Mesangial cell (primary cell): ENCODE results near the gene C3orf85. TPM values are rescaled to one million over a fixed set of nuclear protein-coding genes. Genes with fewer than 3 reads are reported as not detected.

Experiments used
- total RNA-seq: library from RNA; depleted of rRNA; stranded (reverse); fragments of >200 nt; gene quantifications from 2 replicates; pipeline ENCODE4 v1.2.3, GENCODE V29; 2015

C3orf85 gene
- total RNA-seq: not detected in 2 replicates

GRCh38 chr3:109136523-109136922 is at the start of gene C3orf85:
TSS of gene C3orf85 (plus strand) at chr3:109136719. CDS start at chr3:109136848, 129 bp downstream.

GRCh38 chr3:109117939-109118338 is 18.6 kb upstream of the C3orf85 start, which contains the start of gene MORC1:
TSS of gene MORC1 (minus strand) at chr3:109118134. CDS start at chr3:109118059, 75 bp downstream.

Other genes starting within 250 kb of the C3orf85 start
- gene GUCA1C, start 182.8 kb upstream of the C3orf85 start, total RNA-seq: 1.3 TPM in 1 of 2 replicates, not detected in the other
- not detected in 2 replicates for gene MORC1, start 18.6 kb upstream of the C3orf85 start, total RNA-seq
- not detected in 2 replicates for gene DPPA2, start 179.8 kb downstream of the C3orf85 start, total RNA-seq
- 0.25 TPM in 1 of 2 replicates, not detected in the other for gene DPPA4, start 200.8 kb downstream of the C3orf85 start, total RNA-seq